ENCODE data around the gene ARSG. TPM values are rescaled to one million over a fixed set of nuclear protein-coding genes. Genes with fewer than 3 reads are reported as not detected.

ARSG gene
- total and polyA plus RNA-seq, 2 donors (not counting 1 experiment from before 2014, with no cell fraction given) = 5.5 to 18.4 TPM

DNA sequence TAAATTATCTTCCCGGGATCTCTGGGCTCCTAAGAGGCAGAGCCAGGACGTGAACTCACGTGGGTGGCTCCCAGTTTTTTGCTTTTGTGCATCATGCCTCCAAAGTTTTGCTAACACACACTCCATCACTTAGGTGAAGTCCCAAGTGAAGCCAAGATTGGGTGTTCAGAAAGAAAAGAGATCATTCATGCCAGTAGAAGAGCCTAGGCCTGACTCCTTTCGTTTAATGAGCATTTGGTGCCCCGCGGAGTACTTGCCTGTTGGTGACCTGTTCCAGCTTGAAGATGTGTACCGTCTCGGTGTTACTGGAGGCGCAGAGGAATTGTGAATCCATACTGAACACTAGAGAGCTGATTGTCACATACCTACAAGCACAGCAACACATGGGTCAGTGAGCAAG lies 141.9 kb downstream of the ARSG start:
- no peak overlapping the region for H3K9ac ChIP-seq (ENCODE audit: low read length)
- no peak overlapping the region for H3K4me3 ChIP-seq (ENCODE audit: control extremely low read depth in 1 of 5, extremely low read depth in 1 of 5, insufficient read depth in 1 of 5, low read depth in 2 of 5, low read length in 4 of 5)
- H3K27ac ChIP-seq (ENCODE audit: low read length in 2 of 2) = no peak overlapping the region
- CTCF ChIA-PET = interaction anchor here (1.0 to 7.6 kb wide), 6 partner anchors 18 to 260 kb away, joined by 3 to 43 read pairs (median 6); partner anchors contain the start of gene AMZ2
- no peaks in the 10 kb centered on the region for H3K27me3 Mint-ChIP-seq
- DNase-seq (no peak), ATAC-seq (ENCODE audit: low read depth) (no peak)
- H3K79me2 ChIP-seq (ENCODE audit: control insufficient read depth, insufficient read depth, low read length) = no peaks in the 10 kb centered on the region
- no peaks in the 10 kb centered on the region for H3K27me3 ChIP-seq (replicated peaks in 1 of 4; ENCODE audit: control extremely low read depth in 1 of 4, control insufficient read depth in 3 of 4, insufficient read depth in 4 of 4, low read length in 3 of 4)
- no peaks in the 10 kb centered on the region for H4K20me1 ChIP-seq (ENCODE audit: control insufficient read depth, insufficient read depth, low read length, poor library complexity, severe bottlenecking)
- intact Hi-C loops (cut with micrococcal nuclease) = loop anchor here (10.0 kb wide), 1 partner anchor 138 kb away; the partner anchor contains the start of genes ARSG and SLC16A6
- H3K4me1 ChIP-seq (ENCODE audit: control insufficient read depth in 2 of 2, insufficient read depth in 2 of 2, low read length in 2 of 2) = peaks cover 20 to 22% of the 10 kb centered on the region in 2 donors
- no peaks in the 10 kb centered on the region for H3K9me3 Mint-ChIP-seq (ENCODE audit: insufficient read depth)
- H3K4me1 Mint-ChIP-seq = peaks cover 25% of the 10 kb centered on the region
- no peaks in the 10 kb centered on the region for H3K9me3 ChIP-seq (ENCODE audit: control extremely low read depth in 1 of 3, control insufficient read depth in 2 of 3, insufficient read depth in 1 of 3, low read length in 2 of 3)
- POLR2A ChIA-PET = no interaction called here
- TF ChIP-seq, protein P1, sequence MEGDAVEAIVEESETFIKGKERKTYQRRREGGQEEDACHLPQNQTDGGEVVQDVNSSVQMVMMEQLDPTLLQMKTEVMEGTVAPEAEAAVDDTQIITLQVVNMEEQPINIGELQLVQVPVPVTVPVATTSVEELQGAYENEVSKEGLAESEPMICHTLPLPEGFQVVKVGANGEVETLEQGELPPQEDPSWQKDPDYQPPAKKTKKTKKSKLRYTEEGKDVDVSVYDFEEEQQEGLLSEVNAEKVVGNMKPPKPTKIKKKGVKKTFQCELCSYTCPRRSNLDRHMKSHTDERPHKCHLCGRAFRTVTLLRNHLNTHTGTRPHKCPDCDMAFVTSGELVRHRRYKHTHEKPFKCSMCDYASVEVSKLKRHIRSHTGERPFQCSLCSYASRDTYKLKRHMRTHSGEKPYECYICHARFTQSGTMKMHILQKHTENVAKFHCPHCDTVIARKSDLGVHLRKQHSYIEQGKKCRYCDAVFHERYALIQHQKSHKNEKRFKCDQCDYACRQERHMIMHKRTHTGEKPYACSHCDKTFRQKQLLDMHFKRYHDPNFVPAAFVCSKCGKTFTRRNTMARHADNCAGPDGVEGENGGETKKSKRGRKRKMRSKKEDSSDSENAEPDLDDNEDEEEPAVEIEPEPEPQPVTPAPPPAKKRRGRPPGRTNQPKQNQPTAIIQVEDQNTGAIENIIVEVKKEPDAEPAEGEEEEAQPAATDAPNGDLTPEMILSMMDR (IDR thresholded peaks at IDR 0.05) = no peak
- peaks cover 0 to 3% of the 10 kb centered on the region in 2 experiments for H3K36me3 ChIP-seq (replicated peaks in 1 of 2; ENCODE audit: control extremely low read depth in 1 of 2, control insufficient read depth in 1 of 2, extremely low read depth in 1 of 2, insufficient read depth in 2 of 2, low read length in 1 of 2)
- H3K4me2 ChIP-seq (replicated peaks; ENCODE audit: low read depth, low read length, poor library complexity, severe bottlenecking) = no peak overlapping the region
- 100% methylated on average over 4 of the region's 9 CpGs for WGBS (ENCODE audit: insufficient coverage)
- H3K27ac Mint-ChIP-seq = no peak overlapping the region
- no peak overlapping the region for H2AFZ ChIP-seq (ENCODE audit: insufficient read depth, low read depth, low read length, poor library complexity, severe bottlenecking)
- H3K4me3 Mint-ChIP-seq = no peak overlapping the region

DNA sequence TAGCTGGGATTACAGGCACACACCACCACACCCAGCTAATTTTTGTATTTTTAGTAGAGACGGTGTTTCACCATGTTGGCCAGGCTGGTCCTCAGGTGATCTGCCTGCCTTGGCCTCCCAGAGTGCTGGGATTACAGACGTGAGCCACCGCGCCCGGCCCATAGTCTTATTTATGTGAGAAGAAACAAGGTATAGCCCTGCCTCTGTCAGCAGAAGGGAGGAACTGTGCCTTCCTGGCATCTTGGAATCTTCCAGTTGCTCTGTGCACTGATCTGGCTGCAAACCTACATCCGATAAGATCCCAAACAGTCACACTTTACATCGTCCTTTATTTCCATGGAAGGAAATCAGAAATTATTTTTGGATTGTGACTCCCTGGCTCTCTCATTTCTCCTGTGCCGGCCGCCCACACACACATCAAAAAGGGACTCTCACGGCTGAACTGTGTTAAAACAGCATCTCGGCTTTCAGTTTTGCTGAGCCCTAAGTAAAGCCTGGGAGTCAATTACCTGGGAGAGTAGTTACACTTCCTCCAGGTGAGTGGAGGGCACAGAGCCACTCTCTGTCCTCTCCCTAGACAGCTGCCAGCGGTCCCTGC lies 142.7 kb downstream of the ARSG start:
- Histone ChIP-seq H3K36me3 (replicated peaks in 1 of 2; ENCODE audit: control extremely low read depth in 1 of 2, control insufficient read depth in 1 of 2, extremely low read depth in 1 of 2, insufficient read depth in 2 of 2, low read length in 1 of 2) (peaks cover 0 to 3% of the 10 kb centered on the region in 2 experiments), H3K79me2 (ENCODE audit: control insufficient read depth, insufficient read depth, low read length) (no peaks in the 10 kb centered on the region), H3K9ac (ENCODE audit: low read length) (no peak overlapping the region), H3K4me3 (ENCODE audit: control extremely low read depth in 1 of 5, extremely low read depth in 1 of 5, insufficient read depth in 1 of 5, low read depth in 2 of 5, low read length in 4 of 5) (no peak overlapping the region), H3K4me1 (ENCODE audit: control insufficient read depth in 2 of 2, insufficient read depth in 2 of 2, low read length in 2 of 2) (peaks cover 22 to 26% of the 10 kb centered on the region in 2 donors), H3K9me3 (ENCODE audit: control extremely low read depth in 1 of 3, control insufficient read depth in 2 of 3, insufficient read depth in 1 of 3, low read length in 2 of 3) (no peaks in the 10 kb centered on the region), H3K27ac (ENCODE audit: low read length in 2 of 2) (no peak overlapping the region), H3K4me2 (replicated peaks; ENCODE audit: low read depth, low read length, poor library complexity, severe bottlenecking) (no peak overlapping the region), H3K27me3 (replicated peaks in 1 of 4; ENCODE audit: control extremely low read depth in 1 of 4, control insufficient read depth in 3 of 4, insufficient read depth in 4 of 4, low read length in 3 of 4) (no peaks in the 10 kb centered on the region), H2AFZ (ENCODE audit: insufficient read depth, low read depth, low read length, poor library complexity, severe bottlenecking) (no peak overlapping the region), H4K20me1 (ENCODE audit: control insufficient read depth, insufficient read depth, low read length, poor library complexity, severe bottlenecking) (no peaks in the 10 kb centered on the region)
- POLR2A ChIA-PET = no interaction called here
- Mint-ChIP-seq H3K4me3 (no peak overlapping the region), H3K27me3 (no peaks in the 10 kb centered on the region), H3K9me3 (ENCODE audit: insufficient read depth) (no peaks in the 10 kb centered on the region), H3K4me1 (peaks cover 31% of the 10 kb centered on the region), H3K27ac (no peak overlapping the region)
- no peak for ATAC-seq (ENCODE audit: low read depth)
- CTCF ChIA-PET = interaction anchor here (1.0 to 7.6 kb wide), 6 partner anchors 24 to 261 kb away, joined by 3 to 66 read pairs (median 34); partner anchors contain the start of gene WIPI1
- WGBS (ENCODE audit: insufficient coverage) = 86% methylated on average over 9 of the region's 12 CpGs
- TF ChIP-seq, protein P1 (IDR thresholded peaks at IDR 0.05) = no peak
- no peak for TF ChIP-seq EZH2 (IDR thresholded peaks at IDR 0.05; ENCODE audit: borderline replicate concordance, insufficient read depth, low read depth, low read length, poor library complexity, severe bottlenecking)
- intact Hi-C loops (cut with micrococcal nuclease) = loop anchor here (10.0 kb wide), 1 partner anchor 139 kb away; the partner anchor contains the start of genes ARSG and SLC16A6
- no peak for DNase-seq

Data from B cell (primary cell).